GM18507 (cell line): Measurements from ENCODE around the gene FBP1.
"Not testable (repeated sequence)": the region's sequence is repeated elsewhere in the genome, so short reads cannot be mapped to it uniquely, and the experiment has no call there.

ENCODE experiments used
- DNase-seq: peaks from one replicate; pipeline ENCODE4 v3.0.0; 2011; ENCODE audit warnings: low read depth; ENCODE audit not compliant: insufficient read length; ENCODE audit errors: extremely low spot score
- FAIRE-seq: peaks from 2 replicates; lab custom pipeline; 2011; peaks lifted over from hg19 to GRCh38; lab: Jason Lieb, UNC

Gene FBP1

GRCh38 chr9:94588681-94589080, 50.6 kb downstream of the FBP1 start:
- DNase-seq: no peak
- FAIRE-seq: no peak

GRCh38 chr9:94586814-94587213, 52.5 kb downstream of the FBP1 start:
- DNase-seq (no peak), FAIRE-seq (no peak)

GRCh38 chr9:94586316-94586715, 53.0 kb downstream of the FBP1 start:
- no peak for DNase-seq
- FAIRE-seq: no peak

GRCh38 chr9:94584555-94584954, 54.8 kb downstream of the FBP1 start:
- DNase-seq (no peak), FAIRE-seq (no peak)

- FAIRE-seq (no peak), DNase-seq (no peak)
These were observed 57.6 kb downstream of the FBP1 start for GRCh38 chr9:94581728-94582127.

GRCh38 chr9:94577571-94577970, 61.7 kb downstream of the FBP1 start:
- FAIRE-seq (no peak), DNase-seq (no peak)

- DNase-seq (no peak), FAIRE-seq (no peak)
These were observed 62.3 kb downstream of the FBP1 start for GRCh38 chr9:94577036-94577435.

- DNase-seq: no peak
- no peak for FAIRE-seq
These were observed 63.2 kb downstream of the FBP1 start for GRCh38 chr9:94576131-94576530.

- FAIRE-seq: no peak
These were observed 70.2 kb downstream of the FBP1 start for GRCh38 chr9:94568972-94569712.

GRCh38 chr9:94568250-94568889, 70.9 kb downstream of the FBP1 start:
- FAIRE-seq: no peak

More at GRCh38 chr9:94568972-94569712, 70.2 kb downstream of the FBP1 start:
- no peak for DNase-seq

GRCh38 chr9:94567271-94567670, 72.0 kb downstream of the FBP1 start:
- DNase-seq (no peak), FAIRE-seq (no peak)

More at GRCh38 chr9:94568250-94568889, 70.9 kb downstream of the FBP1 start:
- no peak for DNase-seq

GRCh38 chr9:94566550-94566949, 72.8 kb downstream of the FBP1 start:
- no peak for DNase-seq
- FAIRE-seq: no peak

- not testable (repeated sequence) for FAIRE-seq, DNase-seq
These were observed 75.0 kb downstream of the FBP1 start for GRCh38 chr9:94564279-94564678.

- no peak for DNase-seq
- no peak for FAIRE-seq
These were observed 75.8 kb downstream of the FBP1 start for GRCh38 chr9:94563548-94563947.

GRCh38 chr9:94560237-94560636, 79.1 kb downstream of the FBP1 start:
- no peak for FAIRE-seq
- DNase-seq: no peak

GRCh38 chr9:94557376-94557775, 81.9 kb downstream of the FBP1 start:
- no peak for FAIRE-seq

GRCh38 chr9:94554439-94555331, 84.6 kb downstream of the FBP1 start, which contains the start of gene PCAT7:
TSS of gene PCAT7 (plus strand) at chr9:94555083.
- FAIRE-seq: no peak
- DNase-seq: no peak

More at GRCh38 chr9:94557376-94557775, 81.9 kb downstream of the FBP1 start:
- no peak for DNase-seq

- FAIRE-seq: no peak
These were observed 85.3 kb downstream of the FBP1 start for GRCh38 chr9:94554078-94554438.

More at GRCh38 chr9:94554078-94554438, 85.3 kb downstream of the FBP1 start:
- DNase-seq: no peak
